B cell (primary cell): ENCODE data around the gene ZC3HAV1L.

Experiments used
- EZH2 ChIP-seq: IDR thresholded peaks from 2 replicates; pipeline ENCODE4 v1.6.1; 2012; ENCODE audit warnings: borderline replicate concordance, low read depth, mild to moderate bottlenecking, moderate library complexity, low read length; ENCODE audit not compliant: insufficient read depth, poor library complexity, severe bottlenecking
- TF ChIP-seq, protein P1 (sequence below): fragments of 200-600 bp; IDR thresholded peaks from one replicate; pipeline ENCODE4 v1.8.0; 2022; ENCODE audit warnings: antibody characterized with exemption, mild to moderate bottlenecking

DNA sequence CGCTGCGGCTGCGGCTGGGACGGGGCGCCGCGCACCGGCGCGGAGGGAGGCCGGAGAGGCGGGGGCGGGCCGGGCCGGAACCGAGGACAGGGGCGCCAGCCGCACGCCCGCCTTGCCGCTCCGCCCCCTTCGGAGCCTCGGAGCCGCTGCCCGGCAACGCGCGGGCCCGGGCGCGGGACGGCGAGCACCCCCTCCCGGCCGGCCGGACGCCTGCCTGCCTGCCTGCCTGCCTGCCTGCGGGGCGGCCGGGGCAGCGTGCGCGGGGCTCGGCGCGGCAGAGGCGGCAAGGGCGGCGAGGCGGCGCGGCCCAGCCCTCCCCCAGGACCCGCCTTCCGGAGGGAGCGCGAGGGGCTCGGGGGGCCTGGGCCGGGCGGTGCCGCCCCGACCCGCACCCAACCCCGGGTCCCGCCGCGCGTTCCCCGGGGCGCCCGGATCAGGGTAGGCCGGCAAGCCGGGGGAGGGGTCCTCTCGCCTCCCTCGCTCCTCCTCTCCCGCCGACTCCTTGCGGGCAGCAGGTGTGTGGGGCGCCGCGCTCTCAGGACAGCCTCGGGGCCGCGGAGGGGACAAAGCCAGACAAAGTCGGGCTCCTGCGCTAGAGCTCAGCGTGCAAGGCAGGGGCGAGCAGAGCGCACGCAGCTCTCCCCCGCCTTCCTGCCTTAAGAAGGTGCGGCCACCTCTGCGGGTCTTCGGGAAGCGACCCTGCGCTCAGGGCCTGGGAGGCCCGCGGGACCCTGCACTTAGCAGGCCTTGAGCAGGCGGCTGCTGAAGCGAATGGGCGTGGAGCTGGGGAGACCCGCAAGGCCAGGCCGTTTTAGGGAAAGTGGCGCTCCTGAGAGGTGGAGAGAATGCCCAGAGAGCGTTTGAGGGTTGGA lies 54.3 kb downstream of the ZC3HAV1L start, which contains the start of gene KIAA1549:
- TF ChIP-seq, protein P1, sequence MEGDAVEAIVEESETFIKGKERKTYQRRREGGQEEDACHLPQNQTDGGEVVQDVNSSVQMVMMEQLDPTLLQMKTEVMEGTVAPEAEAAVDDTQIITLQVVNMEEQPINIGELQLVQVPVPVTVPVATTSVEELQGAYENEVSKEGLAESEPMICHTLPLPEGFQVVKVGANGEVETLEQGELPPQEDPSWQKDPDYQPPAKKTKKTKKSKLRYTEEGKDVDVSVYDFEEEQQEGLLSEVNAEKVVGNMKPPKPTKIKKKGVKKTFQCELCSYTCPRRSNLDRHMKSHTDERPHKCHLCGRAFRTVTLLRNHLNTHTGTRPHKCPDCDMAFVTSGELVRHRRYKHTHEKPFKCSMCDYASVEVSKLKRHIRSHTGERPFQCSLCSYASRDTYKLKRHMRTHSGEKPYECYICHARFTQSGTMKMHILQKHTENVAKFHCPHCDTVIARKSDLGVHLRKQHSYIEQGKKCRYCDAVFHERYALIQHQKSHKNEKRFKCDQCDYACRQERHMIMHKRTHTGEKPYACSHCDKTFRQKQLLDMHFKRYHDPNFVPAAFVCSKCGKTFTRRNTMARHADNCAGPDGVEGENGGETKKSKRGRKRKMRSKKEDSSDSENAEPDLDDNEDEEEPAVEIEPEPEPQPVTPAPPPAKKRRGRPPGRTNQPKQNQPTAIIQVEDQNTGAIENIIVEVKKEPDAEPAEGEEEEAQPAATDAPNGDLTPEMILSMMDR, result no peak
- TF ChIP-seq EZH2, result no peak
